ENCODE measurements around the gene EFCAB12. TPM values are rescaled to one million over a fixed set of nuclear protein-coding genes. Genes with fewer than 3 reads are reported as not detected.

The EFCAB12 gene
- total and polyA plus RNA-seq, 2 donors from 2014 or later, result 1.2 to 3.5 TPM

DNA sequence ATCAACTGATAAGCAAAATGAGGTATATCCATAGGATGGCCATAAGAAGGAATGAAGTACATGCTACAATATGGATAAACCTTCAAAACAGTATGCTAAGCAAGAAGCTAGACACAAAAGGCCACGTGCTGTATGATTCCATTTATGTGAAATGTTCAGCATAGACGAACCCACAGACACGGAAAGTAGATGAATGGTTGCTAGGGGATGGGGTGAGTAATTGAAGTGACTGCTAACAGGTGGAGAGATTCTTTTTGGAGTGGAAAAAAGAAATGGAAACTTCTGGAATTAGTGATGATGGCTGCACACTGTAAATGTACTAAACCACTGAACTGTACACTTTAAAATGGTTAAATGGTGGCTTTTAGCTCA lies 630 bp upstream of the EFCAB12 start:
- FAIRE-seq (no peak), DNase-seq (no peak)
- TF ChIP-seq, protein P1, sequence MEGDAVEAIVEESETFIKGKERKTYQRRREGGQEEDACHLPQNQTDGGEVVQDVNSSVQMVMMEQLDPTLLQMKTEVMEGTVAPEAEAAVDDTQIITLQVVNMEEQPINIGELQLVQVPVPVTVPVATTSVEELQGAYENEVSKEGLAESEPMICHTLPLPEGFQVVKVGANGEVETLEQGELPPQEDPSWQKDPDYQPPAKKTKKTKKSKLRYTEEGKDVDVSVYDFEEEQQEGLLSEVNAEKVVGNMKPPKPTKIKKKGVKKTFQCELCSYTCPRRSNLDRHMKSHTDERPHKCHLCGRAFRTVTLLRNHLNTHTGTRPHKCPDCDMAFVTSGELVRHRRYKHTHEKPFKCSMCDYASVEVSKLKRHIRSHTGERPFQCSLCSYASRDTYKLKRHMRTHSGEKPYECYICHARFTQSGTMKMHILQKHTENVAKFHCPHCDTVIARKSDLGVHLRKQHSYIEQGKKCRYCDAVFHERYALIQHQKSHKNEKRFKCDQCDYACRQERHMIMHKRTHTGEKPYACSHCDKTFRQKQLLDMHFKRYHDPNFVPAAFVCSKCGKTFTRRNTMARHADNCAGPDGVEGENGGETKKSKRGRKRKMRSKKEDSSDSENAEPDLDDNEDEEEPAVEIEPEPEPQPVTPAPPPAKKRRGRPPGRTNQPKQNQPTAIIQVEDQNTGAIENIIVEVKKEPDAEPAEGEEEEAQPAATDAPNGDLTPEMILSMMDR (IDR thresholded peaks at IDR 0.05; ENCODE audit: borderline replicate concordance, extremely low read depth, insufficient read depth), result no peak
- Histone ChIP-seq H3K4me3 (ENCODE audit: low read length in 3 of 3) (peak overlapping the region; percentile 5 to 93 (median 86)), H3K27me3 (ENCODE audit: control insufficient read depth, insufficient read depth, low read length) (no peaks in the 10 kb centered on the region), H3K27ac (ENCODE audit: low read depth in 2 of 2, low read length in 2 of 2) (peak overlapping the region in 1 of 2 donors; percentile 9), H3K36me3 (ENCODE audit: control insufficient read depth in 2 of 3, insufficient read depth in 3 of 3, low read length in 3 of 3) (peaks cover 0 to 25% (median 24%) of the 10 kb centered on the region in 3 donors), H3K4me1 (ENCODE audit: control insufficient read depth in 2 of 3, insufficient read depth in 2 of 3, low read depth in 1 of 3, low read length in 3 of 3) (peaks cover 3 to 12% (median 9%) of the 10 kb centered on the region in 3 donors), H3K9me3 (ENCODE audit: control insufficient read depth in 2 of 3, insufficient read depth in 1 of 3, low read length in 3 of 3) (no peaks in the 10 kb centered on the region), H3K9ac (ENCODE audit: low read length in 3 of 3) (peak overlapping the region in 1 of 3 donors; percentile 47)
- intact Hi-C loops (cut with DNase I), result no loop called here

DNA sequence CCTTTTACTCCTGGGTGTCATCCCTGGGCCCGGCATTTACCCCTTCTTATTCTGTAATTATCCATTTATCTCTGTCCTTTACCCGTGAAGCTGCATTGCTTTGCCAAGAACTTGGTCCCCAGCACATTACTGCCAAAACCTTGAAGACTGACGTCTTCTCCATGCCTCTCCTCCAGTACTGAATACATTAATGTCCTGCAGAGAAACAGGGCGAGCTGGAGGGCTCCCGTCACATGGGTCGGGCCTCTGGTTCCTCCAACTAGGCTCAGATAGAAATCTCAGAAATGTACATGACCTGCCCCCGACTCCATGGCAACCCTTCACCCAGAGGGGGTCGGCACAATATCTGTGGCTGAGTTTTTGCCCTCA lies 445 bp downstream of the EFCAB12 start:
- DNase-seq, result no peak
- H3K4me3 ChIP-seq (ENCODE audit: low read length in 3 of 3), result peak overlapping the region; percentile 86 to 93 (median 89)
- TF ChIP-seq, protein P1 (IDR thresholded peaks at IDR 0.05; ENCODE audit: borderline replicate concordance, extremely low read depth, insufficient read depth), result no peak
- H3K9ac ChIP-seq (ENCODE audit: low read length in 3 of 3), result peak overlapping the region in 2 of 3 donors; percentile 43 to 87
- H3K27me3 ChIP-seq (ENCODE audit: control insufficient read depth, insufficient read depth, low read length), result no peaks in the 10 kb centered on the region
- no peaks in the 10 kb centered on the region for H3K9me3 ChIP-seq (ENCODE audit: control insufficient read depth in 2 of 3, insufficient read depth in 1 of 3, low read length in 3 of 3)
- no peak overlapping the region for H3K27ac ChIP-seq (ENCODE audit: low read depth in 2 of 2, low read length in 2 of 2)
- peaks cover 0 to 17% (median 16%) of the 10 kb centered on the region in 3 donors for H3K36me3 ChIP-seq (ENCODE audit: control insufficient read depth in 2 of 3, insufficient read depth in 3 of 3, low read length in 3 of 3)
- no peak for FAIRE-seq
- intact Hi-C loops (cut with DNase I), result no loop called here
- H3K4me1 ChIP-seq (ENCODE audit: control insufficient read depth in 2 of 3, insufficient read depth in 2 of 3, low read depth in 1 of 3, low read length in 3 of 3), result peaks cover 3 to 12% (median 8%) of the 10 kb centered on the region in 3 donors

DNA sequence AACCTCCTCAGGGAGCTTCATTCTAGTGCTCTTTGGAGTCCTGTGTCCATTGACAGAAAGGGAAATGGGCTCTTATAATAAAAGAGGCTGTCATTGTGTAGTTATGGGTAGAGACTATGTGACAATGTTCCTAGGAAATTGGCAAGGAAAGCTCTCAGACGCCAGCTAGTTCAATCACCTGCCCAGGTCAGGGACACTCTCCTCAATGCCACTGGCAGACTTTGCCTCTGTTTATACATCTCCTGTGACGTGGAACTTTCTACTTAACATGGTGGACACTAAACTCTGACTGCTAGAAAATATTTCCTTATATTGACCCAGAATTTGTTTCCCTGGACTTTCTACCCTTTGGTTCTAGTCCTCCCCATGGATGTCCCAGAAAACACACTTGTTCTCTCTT lies 2.8 kb downstream of the EFCAB12 start:
- FAIRE-seq, result no peak
- TF ChIP-seq, protein P1 (IDR thresholded peaks at IDR 0.05; ENCODE audit: borderline replicate concordance, extremely low read depth, insufficient read depth), result no peak
- Histone ChIP-seq H3K27ac (ENCODE audit: low read depth in 2 of 2, low read length in 2 of 2) (no peak overlapping the region), H3K9ac (ENCODE audit: low read length in 3 of 3) (no peak overlapping the region), H3K27me3 (ENCODE audit: control insufficient read depth, insufficient read depth, low read length) (no peaks in the 10 kb centered on the region), H3K4me1 (ENCODE audit: control insufficient read depth in 2 of 3, insufficient read depth in 2 of 3, low read depth in 1 of 3, low read length in 3 of 3) (peaks cover 0 to 12% (median 3%) of the 10 kb centered on the region in 3 donors), H3K4me3 (ENCODE audit: low read length in 3 of 3) (no peak overlapping the region), H3K36me3 (ENCODE audit: control insufficient read depth in 2 of 3, insufficient read depth in 3 of 3, low read length in 3 of 3) (no peaks in the 10 kb centered on the region), H3K9me3 (ENCODE audit: control insufficient read depth in 2 of 3, insufficient read depth in 1 of 3, low read length in 3 of 3) (no peaks in the 10 kb centered on the region)
- DNase-seq, result no peak
- intact Hi-C loops (cut with DNase I), result no loop called here

DNA sequence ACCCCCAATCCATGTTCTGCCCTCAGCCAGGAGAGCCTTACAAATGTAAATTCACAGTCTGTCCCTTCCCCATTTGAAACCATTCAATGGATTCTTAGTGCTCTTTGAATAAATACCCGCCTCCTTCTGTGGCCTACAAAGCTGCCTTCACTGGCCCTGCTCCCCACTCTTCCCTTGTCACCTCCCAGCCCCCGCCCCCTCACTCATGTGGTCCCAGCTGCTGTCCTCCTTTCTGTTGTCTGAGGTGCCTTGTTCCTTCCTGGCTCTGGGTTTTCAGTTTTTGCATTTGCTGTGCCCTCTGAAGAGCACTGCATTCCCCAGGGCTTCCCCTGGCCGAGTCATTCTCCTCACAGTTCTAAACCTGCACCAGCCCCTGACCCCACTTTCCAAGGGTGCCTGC lies 3.2 kb downstream of the EFCAB12 start:
- H3K27me3 ChIP-seq (ENCODE audit: control insufficient read depth, insufficient read depth, low read length), result no peaks in the 10 kb centered on the region
- TF ChIP-seq, protein P1 (IDR thresholded peaks at IDR 0.05; ENCODE audit: borderline replicate concordance, extremely low read depth, insufficient read depth), result no peak
- no peak for FAIRE-seq
- intact Hi-C loops (cut with DNase I), result no loop called here
- no peak overlapping the region for H3K27ac ChIP-seq (ENCODE audit: low read depth in 2 of 2, low read length in 2 of 2)
- peak in 1 of 5 donors; percentile 25 for DNase-seq
- peaks cover 0 to 12% (median 3%) of the 10 kb centered on the region in 3 donors for H3K4me1 ChIP-seq (ENCODE audit: control insufficient read depth in 2 of 3, insufficient read depth in 2 of 3, low read depth in 1 of 3, low read length in 3 of 3)
- H3K4me3 ChIP-seq (ENCODE audit: low read length in 3 of 3), result no peak overlapping the region
- H3K9me3 ChIP-seq (ENCODE audit: control insufficient read depth in 2 of 3, insufficient read depth in 1 of 3, low read length in 3 of 3), result no peaks in the 10 kb centered on the region
- H3K36me3 ChIP-seq (ENCODE audit: control insufficient read depth in 2 of 3, insufficient read depth in 3 of 3, low read length in 3 of 3), result no peaks in the 10 kb centered on the region
- no peak overlapping the region for H3K9ac ChIP-seq (ENCODE audit: low read length in 3 of 3)

All from kidney (tissue), 14 donors.